Epithelial cell of proximal tubule (primary cell): Measurements from ENCODE around the gene CCHCR1. TPM values are rescaled to one million over a fixed set of nuclear protein-coding genes. Genes with fewer than 3 reads are reported as not detected.
"Not testable (repeated sequence)": the region's sequence is repeated elsewhere in the genome, so short reads cannot be mapped to it uniquely, and the experiment has no call there.

Source experiments
- DNase-seq: peaks from one replicate; pipeline ENCODE4 v3.0.0-alpha.2; 2011; ENCODE audit warnings: low read depth
- H3K4me3 ChIP-seq: 2 replicates; pipeline ENCODE4 v1.5.1; 2011; ENCODE audit warnings: low read depth, mild to moderate bottlenecking, low read length
- total RNA-seq: library from RNA; depleted of rRNA; stranded (reverse); fragments of >200 nt; gene quantifications from 2 replicates; pipeline ENCODE4 v1.2.3, GENCODE V29; 2015
- TF ChIP-seq, protein P1 (sequence below): conservative IDR thresholded peaks from 2 replicates; pipeline ENCODE4 v1.5.1; 2012; ENCODE audit warnings: low read depth, mild to moderate bottlenecking, low read length

Gene CCHCR1
- total RNA-seq, 1 donor from 2014 or later, result 23.2 TPM

- TF ChIP-seq, protein P1, sequence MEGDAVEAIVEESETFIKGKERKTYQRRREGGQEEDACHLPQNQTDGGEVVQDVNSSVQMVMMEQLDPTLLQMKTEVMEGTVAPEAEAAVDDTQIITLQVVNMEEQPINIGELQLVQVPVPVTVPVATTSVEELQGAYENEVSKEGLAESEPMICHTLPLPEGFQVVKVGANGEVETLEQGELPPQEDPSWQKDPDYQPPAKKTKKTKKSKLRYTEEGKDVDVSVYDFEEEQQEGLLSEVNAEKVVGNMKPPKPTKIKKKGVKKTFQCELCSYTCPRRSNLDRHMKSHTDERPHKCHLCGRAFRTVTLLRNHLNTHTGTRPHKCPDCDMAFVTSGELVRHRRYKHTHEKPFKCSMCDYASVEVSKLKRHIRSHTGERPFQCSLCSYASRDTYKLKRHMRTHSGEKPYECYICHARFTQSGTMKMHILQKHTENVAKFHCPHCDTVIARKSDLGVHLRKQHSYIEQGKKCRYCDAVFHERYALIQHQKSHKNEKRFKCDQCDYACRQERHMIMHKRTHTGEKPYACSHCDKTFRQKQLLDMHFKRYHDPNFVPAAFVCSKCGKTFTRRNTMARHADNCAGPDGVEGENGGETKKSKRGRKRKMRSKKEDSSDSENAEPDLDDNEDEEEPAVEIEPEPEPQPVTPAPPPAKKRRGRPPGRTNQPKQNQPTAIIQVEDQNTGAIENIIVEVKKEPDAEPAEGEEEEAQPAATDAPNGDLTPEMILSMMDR, result no peak
- no peak overlapping the region for H3K4me3 ChIP-seq
- DNase-seq, result no peak
These were observed 13.5 kb upstream of the CCHCR1 start for GRCh38 chr6:31170987-31171671.

DNA sequence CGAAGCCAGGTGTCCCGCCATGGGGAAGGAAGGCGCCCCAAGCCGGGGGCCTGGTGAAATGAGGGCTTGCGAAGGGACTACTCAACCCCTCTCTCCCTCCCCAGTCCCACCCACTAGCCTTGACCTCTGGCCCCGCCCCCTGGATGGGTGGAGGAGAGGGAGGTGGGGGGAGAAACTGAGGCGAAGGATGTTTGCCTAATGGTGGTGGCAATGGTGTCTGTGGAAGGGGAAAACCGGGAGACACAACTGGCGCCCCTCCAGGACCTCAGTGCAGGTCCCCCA is 12.9 kb upstream of the CCHCR1 start, which contains the start of gene POU5F1:
Gene POU5F1, minus strand, starts transcription at position 83 of the 282 bp plus-strand sequence. Its CDS starts 62 bp downstream, at position 21.
- no peak within 1 kb of the TSS for H3K4me3 ChIP-seq
- TF ChIP-seq, protein P1, result no peak

DNA sequence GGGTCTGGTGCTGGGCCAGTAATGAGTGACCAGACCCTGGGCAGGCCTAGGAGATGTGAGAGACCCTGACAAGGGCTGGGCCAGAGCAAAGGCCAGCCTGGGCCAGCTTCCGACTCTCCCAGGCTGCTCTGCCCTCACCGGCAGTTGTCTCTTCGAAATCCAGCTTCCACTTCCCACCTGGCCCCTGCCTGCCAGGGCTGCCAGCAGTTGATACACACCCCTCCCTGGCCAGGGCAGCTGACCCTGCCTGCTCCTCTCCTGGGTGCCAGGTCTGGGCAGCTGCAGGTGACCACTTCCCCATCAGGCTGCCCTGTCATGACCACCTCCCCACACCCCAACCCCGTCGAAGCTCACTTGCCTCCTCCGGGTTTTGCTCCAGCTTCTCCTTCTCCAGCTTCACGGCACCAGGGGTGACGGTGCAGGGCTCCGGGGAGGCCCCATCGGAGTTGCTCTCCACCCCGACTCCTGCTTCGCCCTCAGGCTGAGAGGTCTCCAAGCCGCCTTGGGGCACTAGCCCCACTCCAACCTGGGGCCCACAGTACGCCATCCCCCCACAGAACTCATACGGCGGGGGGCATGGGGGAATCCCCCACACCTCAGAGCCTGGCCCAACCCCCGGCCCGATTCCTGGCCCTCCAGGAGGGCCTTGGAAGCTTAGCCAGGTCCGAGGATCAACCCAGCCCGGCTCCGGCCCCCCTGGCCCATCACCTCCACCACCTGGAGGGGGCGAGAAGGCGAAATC is 12.4 kb upstream of the CCHCR1 start:
- DNase-seq, H3K4me3 ChIP-seq: not testable (repeated sequence)

More for the DNA sequence above, 12.9 kb upstream of the CCHCR1 start, which contains the start of gene POU5F1:
- no peak for DNase-seq

GRCh38 chr6:31169123-31169857 is 11.7 kb upstream of the CCHCR1 start:
- TF ChIP-seq, protein P1, result no peak
- DNase-seq, result no peak
- H3K4me3 ChIP-seq, result no peak overlapping the region

DNA sequence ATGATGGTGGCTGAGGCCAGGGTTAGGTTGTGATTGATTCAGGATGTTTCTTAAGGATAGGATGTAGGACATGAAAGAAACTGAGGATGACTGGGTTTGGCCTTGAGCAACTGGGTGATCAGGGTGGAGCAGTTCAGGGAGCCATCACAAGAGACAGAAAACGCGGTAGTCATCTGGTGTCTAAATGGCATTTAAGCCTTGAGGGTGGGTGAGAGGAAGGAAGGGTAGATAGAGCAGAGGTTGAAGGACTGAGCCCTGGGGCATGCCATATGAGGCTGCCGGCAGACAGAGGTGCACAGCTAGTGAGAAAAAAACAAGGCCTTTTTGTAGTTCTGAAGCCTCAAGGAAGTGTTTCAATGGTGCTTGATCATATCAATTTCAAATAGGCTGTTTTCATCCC is 11.0 kb upstream of the CCHCR1 start:
- H3K4me3 ChIP-seq, result no peak overlapping the region
- TF ChIP-seq, protein P1, result no peak
- DNase-seq, result no peak

DNA sequence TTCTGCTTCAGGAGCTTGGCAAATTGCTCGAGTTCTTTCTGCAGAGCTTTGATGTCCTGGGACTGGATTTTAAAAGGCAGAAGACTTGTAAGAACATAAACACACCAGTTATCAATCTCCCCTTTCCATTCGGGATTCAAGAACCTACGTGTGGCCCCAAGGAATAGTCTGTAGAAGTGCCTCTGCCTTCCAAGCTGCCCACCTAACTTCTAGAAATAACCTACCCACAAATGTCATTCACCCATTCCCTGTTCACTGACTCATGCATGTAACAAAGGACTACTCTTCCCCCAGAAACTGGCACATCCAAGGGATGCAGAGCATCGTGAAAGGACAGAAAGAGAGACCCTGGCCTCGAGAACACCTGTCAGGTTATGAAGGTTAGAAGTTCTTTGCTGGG is 8.4 kb upstream of the CCHCR1 start:
- no peak for DNase-seq
- H3K4me3 ChIP-seq, result no peak overlapping the region
- TF ChIP-seq, protein P1, result no peak

DNA sequence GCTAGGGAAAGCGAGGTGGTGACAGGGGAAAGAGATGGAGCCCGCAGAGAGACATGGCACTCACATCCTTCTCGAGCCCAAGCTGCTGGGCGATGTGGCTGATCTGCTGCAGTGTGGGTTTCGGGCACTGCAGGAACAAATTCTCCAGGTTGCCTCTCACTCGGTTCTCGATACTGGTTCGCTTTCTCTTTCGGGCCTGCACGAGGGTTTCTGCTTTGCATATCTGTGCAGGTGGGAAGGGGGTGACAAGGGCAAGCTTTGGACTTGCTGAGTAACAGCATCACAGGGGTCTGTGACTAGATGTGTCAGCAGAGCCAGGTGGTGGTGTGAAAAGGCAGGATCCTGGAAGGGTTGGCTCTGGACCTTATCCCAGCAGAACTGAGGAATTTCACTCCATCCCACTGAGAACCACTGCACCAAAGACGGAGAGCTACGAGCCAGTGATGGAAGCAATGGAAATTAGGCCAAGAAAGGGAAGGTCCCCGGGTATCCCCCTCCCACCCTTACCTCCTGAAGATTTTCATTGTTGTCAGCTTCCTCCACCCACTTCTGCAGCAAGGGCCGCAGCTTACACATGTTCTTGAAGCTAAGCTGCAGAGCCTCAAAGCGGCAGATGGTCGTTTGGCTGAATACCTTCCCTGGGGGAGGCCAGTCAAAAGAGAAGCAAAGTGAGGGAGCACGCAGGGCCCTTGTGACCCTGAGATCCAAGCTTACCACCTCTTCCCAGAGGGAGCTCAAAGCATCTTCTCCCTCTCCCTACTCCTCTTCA is 7.6 kb upstream of the CCHCR1 start:
- not testable (repeated sequence) for H3K4me3 ChIP-seq, DNase-seq

GRCh38 chr6:31164475-31165063 is 7.0 kb upstream of the CCHCR1 start:
- DNase-seq, H3K4me3 ChIP-seq: not testable (repeated sequence)
